ENCODE data around the gene HEATR5A. TPM values are rescaled to one million over a fixed set of nuclear protein-coding genes. Genes with fewer than 3 reads are reported as not detected.

Gene HEATR5A
- total and polyA plus RNA-seq, 2 of the 13 experiments (the other 11 are each of a cell fraction or from before 2014, with no cell fraction given) = 36.4 to 105 TPM

- TF ChIP-seq MLXIP (CRISPR knock-in tag; IDR thresholded peaks at IDR 0.05; ENCODE audit: borderline replicate concordance) = no peak
- TF ChIP-seq ETV5 (CRISPR knock-in tag; IDR thresholded peaks at IDR 0.05; ENCODE audit: borderline replicate concordance) = peak; percentile 50; the same call in 1 of the 2 replicates
- no peak for TF ChIP-seq KDM3A (CRISPR knock-in tag; IDR thresholded peaks at IDR 0.05; ENCODE audit: low read depth)
- TF ChIP-seq IKZF5 (CRISPR knock-in tag; IDR thresholded peaks at IDR 0.05) = no peak
- no peak for TF ChIP-seq AGO1 (IDR thresholded peaks at IDR 0.05; ENCODE audit: low read depth, low read length, poor library complexity, severe bottlenecking)
- TF ChIP-seq IKZF1 (IDR thresholded peaks at IDR 0.05) = no peak
- no peak for TF ChIP-seq TEAD2 (CRISPR knock-in tag; IDR thresholded peaks at IDR 0.05)
- TF ChIP-seq GMEB1 (CRISPR knock-in tag; IDR thresholded peaks at IDR 0.05; ENCODE audit: borderline replicate concordance) = no peak
- TF ChIP-seq SAP130 (CRISPR knock-in tag; IDR thresholded peaks at IDR 0.05; ENCODE audit: low read depth) = peak; percentile 61
- TF ChIP-seq CBFB (CRISPR knock-in tag; IDR thresholded peaks at IDR 0.05) = peak; percentile 75
- TF ChIP-seq ZBTB4 (CRISPR knock-in tag; IDR thresholded peaks at IDR 0.05; ENCODE audit: borderline replicate concordance) = no peak
- TF ChIP-seq TCF12 (IDR thresholded peaks at IDR 0.05) = no peak
- TF ChIP-seq TCF12 (CRISPR knock-in tag; IDR thresholded peaks at IDR 0.05) = peak; percentile 70; the same call in 1 of the 2 replicates
- TF ChIP-seq HINFP (CRISPR knock-in tag; IDR thresholded peaks at IDR 0.05; ENCODE audit: low read depth) = no peak
- TF ChIP-seq ZFY (CRISPR knock-in tag; IDR thresholded peaks at IDR 0.05) = 0 out of 2 replicates have a peak, but pooled peaks have one; percentile 30
- peak; percentile 73; the same call in 1 of the 2 replicates for TF ChIP-seq SOX5 (CRISPR knock-in tag; IDR thresholded peaks at IDR 0.05; ENCODE audit: borderline replicate concordance)
- peak; percentile 71 for TF ChIP-seq FOXO1 (CRISPR knock-in tag; IDR thresholded peaks at IDR 0.05)
- 0 out of 2 replicates have a peak, but pooled peaks have one; percentile 34 for TF ChIP-seq ZNF644 (CRISPR knock-in tag; IDR thresholded peaks at IDR 0.05; ENCODE audit: low read depth)
- TF ChIP-seq GZF1 (CRISPR knock-in tag; IDR thresholded peaks at IDR 0.05) = no peak
- no peak for TF ChIP-seq ZNF224 (CRISPR knock-in tag; IDR thresholded peaks at IDR 0.05)
Observed at GRCh38 chr14:31280132-31280870, 140.0 kb downstream of the HEATR5A start (continued).
